Motor neuron (in vitro differentiated cells): ENCODE data around the gene CCN5. TPM values are rescaled to one million over a fixed set of nuclear protein-coding genes. Genes with fewer than 3 reads are reported as not detected.
"Not testable (repeated sequence)": the region's sequence is repeated elsewhere in the genome, so short reads cannot be mapped to it uniquely, and the experiment has no call there.

Source experiments
- ATAC-seq, 8 experiments: fragments of 200-7000 bp; cut with Tn5 transposase; replicated peaks in 6 of 8; 2 replicates each; pipeline ENCODE4 v1.8.0; 2021; ENCODE audit warnings: mild to moderate bottlenecking in 8 of 8, moderate library complexity in 8 of 8
- H3K27ac ChIP-seq, 2 donors: fragments of 250-450 bp; sonication (Bioruptor Pico); 2 replicates each; pipeline ENCODE4 v1.9.0; 2021; ENCODE audit warnings: antibody characterized with exemption in 2 of 2, mild to moderate bottlenecking in 2 of 2, moderate library complexity in 1 of 2
- H3K4me1 ChIP-seq, 2 donors: fragments of 250-450 bp; sonication (Bioruptor Pico); replicated peaks in 1 of 2; 2 replicates each; pipeline ENCODE4 v1.6.1; 2021; ENCODE audit warnings: antibody characterized with exemption in 2 of 2, mild to moderate bottlenecking in 2 of 2, moderate library complexity in 1 of 2
- H3K4me3 ChIP-seq, 5 donors: fragments of 250-450 bp; sonication (Bioruptor Pico); 2 replicates each; pipeline ENCODE4 v1.9.0; 2021; ENCODE audit warnings: antibody characterized with exemption in 5 of 5, mild to moderate bottlenecking in 5 of 5, moderate library complexity in 4 of 5
- WGBS, 10 experiments: fragments of 450-650 bp; shearing (Covaris generic); methylation state at CpG; one replicate each; pipeline ENCODE4 v1.0.0; 2022; 5-methylcytosine and 5-hydroxymethylcytosine counted together
- in situ Hi-C, 9 experiments: fragments of 400-800 bp; cut with MboI; loops; one replicate each; pipeline ENCODE4 v1.15.0; 2021; ENCODE audit warnings: low sequenced_read_pairs in 9 of 9, low pct_unique_long_range_greater_than_20kb in 2 of 9; ENCODE audit not compliant: unreplicated experiment in 9 of 9
- total RNA-seq, 8 experiments: library from RNA; unstranded; fragments of 300-600 nt; gene quantifications; 2 replicates each; pipeline versions ENCODE4 v1.2.3 to v1.2.4, GENCODE V29; 2022

Gene CCN5
- total RNA-seq, 8 experiments from 2014 or later, result 0.13 to 14.4 (median 0.68) TPM

GRCh38 chr20:44758247-44759101, 43.3 kb downstream of the CCN5 start:
- no peak for ATAC-seq
- Histone ChIP-seq H3K4me1 (peaks cover 5 to 6% of the 10 kb centered on the region in 2 donors), H3K4me3 (no peak overlapping the region), H3K27ac (no peak overlapping the region)
- 35 to 100% (median 66%) methylated on average over 1 to 7 of the region's 10 CpGs; no CpG with 5 or more reads in 3 of the 10 experiments for WGBS, 10 experiments
- in situ Hi-C loops, result loop anchor here in 1 of 9 experiments (25.0 kb wide), 1 partner anchor 104 kb away; no protein-coding TSS in a partner anchor

- H3K27ac ChIP-seq, result no peak overlapping the region
- 50 to 100% (median 80%) methylated on average over 1 of the region's 1 CpG; no CpG with 5 or more reads in 4 of the 10 experiments for WGBS, 10 experiments
- ATAC-seq, result no peak
- peaks cover 5 to 6% of the 10 kb centered on the region in 2 donors for H3K4me1 ChIP-seq
- in situ Hi-C loops, result loop anchor here in 1 of 9 experiments (25.0 kb wide), 1 partner anchor 103 kb away; no protein-coding TSS in a partner anchor
- no peak overlapping the region for H3K4me3 ChIP-seq
Observed at GRCh38 chr20:44759595-44759994, 44.4 kb downstream of the CCN5 start.

- H3K4me1 ChIP-seq, result peaks cover 5 to 6% of the 10 kb centered on the region in 2 donors
- H3K27ac ChIP-seq, result no peak overlapping the region
- no peak overlapping the region for H3K4me3 ChIP-seq
- 20 to 65% (median 40%) methylated on average over 1 to 3 of the region's 3 CpGs; no CpG with 5 or more reads in 7 of the 10 experiments for WGBS, 10 experiments
- ATAC-seq, result peak in 3 of 8 experiments; percentile 12 to 41 (median 24)
- in situ Hi-C loops, result loop anchor here in 1 of 9 experiments (25.0 kb wide), 1 partner anchor 101 kb away; no protein-coding TSS in a partner anchor
Observed at GRCh38 chr20:44761423-44761822, 46.3 kb downstream of the CCN5 start.

- Histone ChIP-seq H3K4me3 (no peak overlapping the region), H3K27ac (no peak overlapping the region), H3K4me1 (peaks cover 5 to 6% of the 10 kb centered on the region in 2 donors)
- in situ Hi-C loops, result loop anchor here in 1 of 9 experiments (25.0 kb wide), 1 partner anchor 100 kb away; no protein-coding TSS in a partner anchor
- WGBS, 10 experiments, result 11 to 100% (median 58%) methylated on average over 1 to 9 of the region's 10 CpGs; no CpG with 5 or more reads in 2 of the 10 experiments
- ATAC-seq, result peak in 2 of 8 experiments; percentile 24
Observed at GRCh38 chr20:44762466-44763140, 47.4 kb downstream of the CCN5 start.

- H3K27ac ChIP-seq, ATAC-seq, H3K4me3 ChIP-seq, H3K4me1 ChIP-seq: not testable (repeated sequence)
- WGBS, 10 experiments, result 30 to 100% (median 73%) methylated on average over 1 to 3 of the region's 3 CpGs; no CpG with 5 or more reads in 4 of the 10 experiments
- in situ Hi-C loops, result loop anchor here in 1 of 9 experiments (25.0 kb wide), 1 partner anchor 99 kb away; no protein-coding TSS in a partner anchor
Observed at GRCh38 chr20:44763798-44764197, 48.6 kb downstream of the CCN5 start.

- H3K27ac ChIP-seq, result no peak overlapping the region
- no peak overlapping the region for H3K4me3 ChIP-seq
- 0 to 100% (median 54%) methylated on average over 1 to 4 of the region's 4 CpGs; no CpG with 5 or more reads in 3 of the 10 experiments for WGBS, 10 experiments
- ATAC-seq, result no peak
- in situ Hi-C loops, result loop anchor here in 1 of 9 experiments (25.0 kb wide), 1 partner anchor 97 kb away; no protein-coding TSS in a partner anchor
- H3K4me1 ChIP-seq, result peaks cover 5 to 6% of the 10 kb centered on the region in 2 donors
Observed at GRCh38 chr20:44765091-44765490, 49.9 kb downstream of the CCN5 start.

- H3K4me3 ChIP-seq, result no peak overlapping the region
- peak; percentile 32 to 98 (median 74) for ATAC-seq
- peaks cover 5 to 6% of the 10 kb centered on the region in 2 donors for H3K4me1 ChIP-seq
- WGBS, 10 experiments, result 0 to 54% (median 20%) methylated on average over 1 to 4 of the region's 7 CpGs; no CpG with 5 or more reads in 3 of the 10 experiments
- in situ Hi-C loops, result loop anchor here in 1 of 9 experiments (25.0 kb wide), 1 partner anchor 96 kb away; no protein-coding TSS in a partner anchor
- H3K27ac ChIP-seq, result no peak overlapping the region
Observed at GRCh38 chr20:44765701-44766347, 50.7 kb downstream of the CCN5 start.

GRCh38 chr20:44768256-44768655, 53.1 kb downstream of the CCN5 start:
- ATAC-seq, result no peak
- Histone ChIP-seq H3K4me1 (peaks cover 0 to 4% of the 10 kb centered on the region in 2 donors), H3K4me3 (no peak overlapping the region), H3K27ac (no peak overlapping the region)
- in situ Hi-C loops, result loop anchor here in 1 of 9 experiments (25.0 kb wide), 1 partner anchor 94 kb away; no protein-coding TSS in a partner anchor
- WGBS, 10 experiments, result 90 to 94% (median 92%) methylated on average over 2 to 5 of the region's 8 CpGs; no CpG with 5 or more reads in 7 of the 10 experiments

GRCh38 chr20:44768854-44769480, 53.8 kb downstream of the CCN5 start:
- Histone ChIP-seq H3K27ac (no peak overlapping the region), H3K4me3 (no peak overlapping the region), H3K4me1 (peaks cover 0 to 5% of the 10 kb centered on the region in 2 donors)
- ATAC-seq, result no peak
- 0 to 61% (median 43%) methylated on average over 1 to 5 of the region's 5 CpGs; no CpG with 5 or more reads in 2 of the 10 experiments for WGBS, 10 experiments
- in situ Hi-C loops, result loop anchor here in 1 of 9 experiments (25.0 kb wide), 1 partner anchor 93 kb away; no protein-coding TSS in a partner anchor

- in situ Hi-C loops, result loop anchor here in 1 of 9 experiments (25.0 kb wide), 1 partner anchor 93 kb away; no protein-coding TSS in a partner anchor
- ATAC-seq, result no peak
- 60% methylated on average over 1 of the region's 5 CpGs; no CpG with 5 or more reads in 9 of the 10 experiments for WGBS, 10 experiments
- Histone ChIP-seq H3K4me3 (no peak overlapping the region), H3K4me1 (peaks cover 0 to 10% of the 10 kb centered on the region in 2 donors), H3K27ac (no peak overlapping the region)
Observed at GRCh38 chr20:44769481-44769863, 54.3 kb downstream of the CCN5 start.

- WGBS, 10 experiments, result 38 to 100% (median 77%) methylated on average over 1 to 10 of the region's 11 CpGs; no CpG with 5 or more reads in 1 of the 10 experiments
- ATAC-seq, result no peak
Observed at GRCh38 chr20:44770484-44771171, 55.5 kb downstream of the CCN5 start.

More at GRCh38 chr20:44770484-44771171, 55.5 kb downstream of the CCN5 start:
- H3K27ac ChIP-seq, result no peak overlapping the region
- in situ Hi-C loops, result loop anchor here in 1 of 9 experiments (25.0 kb wide), 1 partner anchor 92 kb away; no protein-coding TSS in a partner anchor
- no peak overlapping the region for H3K4me3 ChIP-seq
- peaks cover 0 to 17% of the 10 kb centered on the region in 2 donors for H3K4me1 ChIP-seq
